NCI-H510A treated with DMSO at 0.1 percent for 48 hours (cell line): ENCODE data around the gene RAB7B.

Experiments
- DNase-seq: peaks from one replicate; lab custom pipeline; 2025; lab: John Stamatoyannopoulos, UW

RAB7B gene

GRCh38 chr1:206022766-206023165 lies 19.6 kb upstream of the RAB7B start:
- DNase-seq, result no peak

DNA sequence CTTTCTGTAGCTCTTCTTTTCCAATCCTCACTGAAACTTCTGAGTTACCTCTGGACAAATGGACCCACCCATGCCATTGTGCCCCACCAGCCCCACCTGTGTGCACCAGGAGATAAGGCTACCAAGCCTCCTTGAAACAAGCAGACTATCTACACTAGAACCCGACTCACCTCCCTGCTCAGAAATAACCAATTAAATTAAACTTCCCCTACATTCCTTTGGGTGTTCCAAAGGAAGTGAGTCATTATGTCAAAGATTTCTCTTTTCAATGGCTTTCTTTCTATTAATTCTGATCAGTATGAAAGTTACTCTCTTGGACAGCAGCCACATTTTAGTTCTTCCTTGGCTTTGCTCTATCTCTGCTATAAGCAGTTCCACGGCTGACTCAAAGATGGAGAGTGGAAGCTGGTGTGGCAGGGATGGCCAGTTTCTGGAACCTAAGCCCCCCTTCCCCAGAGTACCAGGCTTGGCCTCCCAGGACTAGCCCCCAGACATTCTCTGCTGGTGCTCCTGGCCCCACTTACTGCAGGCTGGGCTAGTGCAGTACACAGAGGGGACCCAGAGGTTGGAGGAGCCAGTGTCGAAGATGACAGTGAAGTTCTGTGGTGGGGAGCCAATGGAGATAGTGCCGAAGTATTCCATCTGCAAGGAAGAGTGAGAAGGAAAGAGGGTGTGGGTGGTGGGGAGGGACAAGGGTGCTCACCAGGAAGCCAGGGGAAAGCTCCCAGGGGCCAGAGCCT lies 18.6 kb upstream of the RAB7B start:
- no peak for DNase-seq

DNA sequence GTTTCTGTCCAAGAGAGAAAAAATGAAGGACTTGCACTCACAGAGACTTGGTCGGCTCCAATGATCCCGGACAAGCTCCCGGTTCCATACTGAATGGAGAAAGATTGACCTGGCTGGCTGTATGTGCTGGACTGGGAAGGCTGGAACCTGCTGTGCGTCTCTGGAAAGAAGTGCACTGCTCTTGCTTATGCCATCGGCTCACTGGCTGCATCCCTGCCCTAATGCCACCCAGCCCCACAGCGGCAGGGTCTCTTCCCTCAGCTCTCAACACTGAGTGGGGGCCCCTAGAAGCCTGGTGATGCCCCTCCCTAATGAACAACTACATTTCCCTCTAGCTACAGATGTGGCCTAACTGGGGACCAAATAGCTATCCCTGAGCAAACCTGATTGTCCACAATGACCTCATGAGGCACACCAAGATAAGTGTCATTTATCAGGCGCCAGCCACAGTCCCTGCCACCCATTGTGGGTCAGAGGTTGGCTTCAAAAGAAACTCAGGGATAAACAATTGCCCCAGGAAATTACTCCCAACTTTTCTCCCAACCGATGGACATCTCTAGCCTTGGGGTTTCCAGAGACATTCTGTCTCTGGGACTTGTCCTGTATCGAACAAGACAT lies 17.9 kb upstream of the RAB7B start:
- DNase-seq, result no peak

DNA sequence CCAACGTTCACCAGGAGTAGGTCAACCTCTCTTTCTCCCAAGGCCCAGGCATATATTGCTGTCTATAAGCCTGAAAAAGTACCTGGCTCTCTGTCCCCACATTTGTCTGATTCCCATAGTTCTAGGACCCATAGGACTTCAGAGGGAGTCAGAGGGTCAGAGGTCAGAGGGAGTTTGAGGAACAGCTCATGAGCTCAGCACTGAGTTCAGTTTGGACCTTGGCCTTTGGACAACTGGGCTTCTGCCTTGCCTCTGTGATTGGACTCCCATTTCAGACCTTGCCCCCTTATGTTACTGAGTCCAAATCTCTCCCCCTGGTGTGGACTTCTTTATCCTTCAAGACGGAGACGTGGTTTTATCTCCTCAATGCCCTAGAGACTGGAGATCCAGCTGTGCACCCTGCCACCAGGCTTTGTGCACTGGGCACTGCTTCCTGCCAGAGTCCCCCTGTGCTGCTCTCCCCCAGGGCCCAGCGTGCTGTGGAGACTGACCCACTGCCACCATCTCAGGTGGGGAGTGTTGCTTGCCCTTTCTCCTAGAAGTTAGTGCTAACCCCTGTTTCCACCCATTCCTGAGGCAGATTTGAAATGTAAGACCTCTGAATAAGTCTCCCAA lies 17.3 kb upstream of the RAB7B start:
- DNase-seq, result no peak

- DNase-seq, result no peak
These were observed 11.9 kb upstream of the RAB7B start for GRCh38 chr1:206015071-206015470.

DNA sequence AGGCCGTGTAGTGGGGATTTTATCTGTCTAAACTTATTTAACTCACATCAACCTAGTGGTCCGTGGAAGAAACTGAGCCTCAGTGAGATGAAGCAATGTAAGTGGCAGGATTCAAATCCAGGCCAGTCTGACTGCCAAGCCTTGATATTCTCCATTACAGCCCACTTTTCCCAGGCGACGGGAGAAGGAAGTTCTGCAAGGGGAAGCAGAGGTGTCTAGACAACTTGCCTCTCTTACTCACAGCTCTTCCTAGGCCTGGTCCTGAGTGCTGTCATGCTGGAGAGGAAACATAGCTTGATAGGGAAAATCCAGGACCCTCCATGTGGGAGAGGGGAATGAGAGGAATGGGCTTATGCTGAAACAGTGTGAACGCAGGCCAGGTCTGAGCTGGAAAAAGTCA lies 11.4 kb upstream of the RAB7B start:
- no peak for DNase-seq

GRCh38 chr1:206013026-206013795 lies 10.0 kb upstream of the RAB7B start:
- no peak for DNase-seq

DNA sequence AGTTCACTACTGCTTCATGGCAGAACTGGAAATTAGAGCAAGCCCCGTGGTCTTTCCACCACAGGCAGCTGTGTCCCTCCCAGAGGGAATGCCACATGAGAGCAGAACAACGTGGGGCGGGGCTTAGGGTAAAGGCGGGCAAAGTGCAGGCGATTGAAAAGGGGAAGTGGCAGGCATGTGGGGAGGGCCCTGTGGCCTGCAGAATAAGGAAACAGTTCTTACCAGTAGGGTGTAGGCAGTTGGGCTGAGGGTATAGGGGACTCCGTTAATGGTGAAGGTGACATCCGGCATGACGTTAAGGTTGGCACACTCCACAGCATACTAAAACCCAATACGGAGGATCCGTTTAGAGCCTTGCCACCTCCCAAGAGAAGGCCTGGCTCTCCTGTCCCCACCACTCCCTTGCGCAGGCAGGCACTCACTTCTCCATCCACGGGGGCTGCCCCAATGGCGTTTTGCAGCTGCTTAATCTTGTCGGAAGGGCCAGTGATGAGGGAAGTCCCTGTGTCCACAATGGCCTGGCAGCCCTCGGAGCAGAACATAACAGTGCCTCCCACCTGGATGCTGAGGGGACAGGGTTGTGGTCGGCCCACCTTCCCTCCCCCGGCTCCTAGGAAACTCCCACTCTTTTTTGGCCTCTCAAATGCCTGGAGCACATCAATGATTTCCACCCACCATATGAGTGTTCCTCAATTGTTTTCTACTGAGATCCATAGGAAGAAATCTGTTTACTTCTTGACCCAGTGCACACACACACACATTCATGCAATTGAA lies 9.1 kb upstream of the RAB7B start:
- no peak for DNase-seq

DNA sequence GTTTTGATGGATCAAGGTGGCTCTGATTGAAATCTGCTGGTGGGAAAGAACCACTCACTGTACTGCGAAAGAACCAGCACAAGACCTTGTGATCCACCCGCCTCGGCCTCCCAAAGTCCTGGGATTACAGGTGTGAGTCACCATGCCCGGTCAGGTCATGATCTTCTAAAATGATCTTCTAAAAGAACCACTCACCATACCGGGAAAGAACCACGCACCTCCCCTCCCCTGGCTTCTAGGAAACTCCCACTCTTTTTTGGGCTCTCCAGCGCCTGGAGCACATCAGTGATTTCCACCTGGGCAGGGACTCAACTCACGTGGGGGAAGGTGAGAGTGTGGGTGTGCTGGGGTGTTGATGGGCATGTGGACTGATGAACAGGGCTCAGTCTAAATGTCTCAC lies 7.9 kb upstream of the RAB7B start:
- DNase-seq, result no peak

- DNase-seq, result no peak
These were observed 6.9 kb upstream of the RAB7B start for GRCh38 chr1:206010060-206010459.

DNA sequence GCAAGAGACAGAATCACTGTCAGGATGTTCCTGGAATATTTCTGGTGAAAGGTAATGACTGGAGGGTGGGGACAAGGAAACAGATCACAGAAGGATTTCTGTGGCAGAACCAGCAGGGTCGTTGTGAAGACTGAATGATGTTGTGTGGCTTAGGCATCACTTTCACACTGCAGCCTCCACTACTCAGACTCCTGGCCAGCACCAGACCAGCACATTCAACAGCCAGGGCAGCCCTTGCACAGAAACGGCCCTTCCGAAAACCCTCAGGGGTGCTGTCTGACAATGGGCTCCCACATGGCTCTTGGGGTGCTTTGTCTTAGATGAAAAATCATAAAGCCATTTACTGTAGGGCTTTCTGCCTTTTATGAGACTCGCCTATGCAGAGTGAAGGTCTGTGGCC lies 3.8 kb upstream of the RAB7B start:
- DNase-seq, result no peak

GRCh38 chr1:206005778-206006180 lies 2.6 kb upstream of the RAB7B start:
- DNase-seq, result no peak

GRCh38 chr1:206005234-206005633 lies 2.0 kb upstream of the RAB7B start:
- no peak for DNase-seq

DNA sequence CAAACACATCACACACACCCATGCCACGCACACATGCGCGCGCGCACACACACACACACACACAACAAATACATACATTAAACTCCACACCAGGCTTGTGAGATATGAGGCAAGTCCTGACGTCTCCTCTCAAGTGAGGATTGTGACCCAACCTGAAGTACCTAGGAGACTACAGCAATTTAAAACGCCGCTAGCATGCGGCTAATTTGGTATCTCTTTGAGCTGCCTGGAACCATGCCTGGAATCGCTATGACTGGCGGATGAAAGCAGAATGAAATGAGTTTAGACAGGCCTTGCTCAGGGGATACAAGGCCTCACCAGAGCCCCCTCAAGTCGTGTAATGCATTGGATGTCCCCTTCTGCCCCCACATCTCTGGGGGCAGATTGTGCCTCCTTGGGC lies 1.6 kb upstream of the RAB7B start:
- no peak for DNase-seq

- no peak for DNase-seq
These were observed 932 bp upstream of the RAB7B start for GRCh38 chr1:206003854-206004800.

GRCh38 chr1:206002160-206002559 lies 1.0 kb downstream of the RAB7B start:
- no peak for DNase-seq

DNA sequence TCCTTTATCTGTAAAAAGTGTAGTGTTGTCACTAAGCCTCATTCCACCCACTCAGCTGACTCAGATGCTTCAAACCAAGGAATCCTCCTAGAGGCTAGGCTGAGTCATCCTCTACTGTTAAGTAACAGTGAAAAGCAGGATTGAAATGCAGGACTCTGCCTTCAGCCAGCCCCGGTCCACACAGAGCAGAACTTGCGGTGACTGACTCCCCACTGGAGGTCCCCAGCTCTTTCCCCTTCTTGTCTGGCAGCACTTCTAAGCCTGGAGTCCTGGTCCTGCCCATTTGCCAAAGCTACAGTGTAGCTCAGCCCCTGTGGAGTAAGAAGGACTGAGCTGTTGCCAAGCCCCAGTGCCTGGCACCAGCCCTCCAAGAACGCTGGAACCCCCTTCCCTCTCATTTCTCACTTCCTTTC lies 1.7 kb downstream of the RAB7B start:
- no peak for DNase-seq

DNA sequence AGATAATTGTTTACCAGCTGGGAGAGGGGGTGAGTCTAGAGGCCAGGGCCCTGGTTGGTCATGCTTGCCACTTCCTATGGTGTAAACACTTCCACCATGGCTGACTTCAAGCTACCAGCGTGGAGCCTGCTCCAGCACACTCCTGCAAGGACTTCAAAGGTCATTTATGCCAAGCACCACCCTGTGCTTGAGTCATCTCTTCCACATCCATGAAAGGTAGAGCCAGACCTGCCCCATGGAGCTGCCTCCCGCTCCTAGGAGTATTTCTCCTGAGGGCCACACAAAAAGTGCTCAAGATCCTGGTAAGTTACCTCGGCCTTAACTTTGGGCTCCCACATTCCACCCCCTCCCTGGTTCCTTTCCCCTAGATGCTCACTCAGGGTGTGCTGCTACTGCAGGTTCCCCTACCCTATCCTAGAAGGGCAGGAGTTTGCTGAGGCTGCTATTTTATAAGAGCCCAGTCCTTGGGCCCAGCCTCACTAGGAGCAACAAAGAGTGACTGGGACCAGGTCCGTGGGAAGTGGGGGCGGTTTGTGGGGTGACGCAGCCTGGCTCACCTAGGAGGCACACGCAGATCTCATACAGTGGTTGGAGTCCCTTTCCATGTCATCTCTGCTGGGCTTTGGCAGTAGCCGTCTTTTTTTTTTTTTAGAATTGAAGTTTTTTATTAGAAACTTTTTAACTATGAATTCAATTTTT lies 2.4 kb downstream of the RAB7B start:
- no peak for DNase-seq

DNA sequence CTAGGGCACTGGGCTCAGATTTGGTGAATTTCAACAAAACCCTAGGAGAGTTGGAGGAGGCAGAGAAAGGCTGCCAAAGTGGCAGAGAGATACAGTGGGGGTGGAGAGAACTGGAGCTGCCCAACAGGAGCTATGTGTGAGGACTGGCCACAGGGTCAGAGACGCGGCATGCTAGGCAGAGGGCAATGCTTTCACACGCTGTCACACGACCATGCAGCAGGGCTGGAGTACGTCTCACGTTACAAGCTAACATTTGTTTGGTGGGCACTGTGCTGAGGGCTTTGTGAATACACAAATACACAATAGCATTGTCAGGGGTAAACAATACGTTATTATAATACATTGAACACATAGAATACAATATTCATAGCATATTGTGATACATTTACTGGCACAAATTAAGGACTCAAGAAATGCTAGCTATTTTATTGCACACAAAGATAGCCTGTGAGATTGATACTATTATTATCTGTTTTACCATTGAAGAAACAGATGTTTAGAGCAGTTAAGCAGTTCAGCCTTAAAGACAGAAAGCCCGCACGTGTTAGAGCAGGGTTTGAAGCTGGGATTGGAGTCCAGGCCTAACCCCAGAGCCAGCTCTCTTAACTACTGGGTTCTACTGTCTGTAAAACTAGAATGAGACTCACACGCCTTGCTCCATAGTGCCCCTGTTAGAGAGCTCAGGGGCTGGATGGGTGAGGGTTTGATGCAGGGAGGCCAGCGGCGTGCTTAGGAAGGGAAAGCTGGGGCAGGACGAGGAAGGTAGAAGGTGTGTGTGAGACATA lies 4.5 kb downstream of the RAB7B start:
- DNase-seq, result no peak
